Measurements from ENCODE around the gene GATAD2A.

Gene GATAD2A

GRCh38 chr19:19491321-19492025 lies 86.0 kb downstream of the GATAD2A start:
- no peak for DNase-seq

DNA sequence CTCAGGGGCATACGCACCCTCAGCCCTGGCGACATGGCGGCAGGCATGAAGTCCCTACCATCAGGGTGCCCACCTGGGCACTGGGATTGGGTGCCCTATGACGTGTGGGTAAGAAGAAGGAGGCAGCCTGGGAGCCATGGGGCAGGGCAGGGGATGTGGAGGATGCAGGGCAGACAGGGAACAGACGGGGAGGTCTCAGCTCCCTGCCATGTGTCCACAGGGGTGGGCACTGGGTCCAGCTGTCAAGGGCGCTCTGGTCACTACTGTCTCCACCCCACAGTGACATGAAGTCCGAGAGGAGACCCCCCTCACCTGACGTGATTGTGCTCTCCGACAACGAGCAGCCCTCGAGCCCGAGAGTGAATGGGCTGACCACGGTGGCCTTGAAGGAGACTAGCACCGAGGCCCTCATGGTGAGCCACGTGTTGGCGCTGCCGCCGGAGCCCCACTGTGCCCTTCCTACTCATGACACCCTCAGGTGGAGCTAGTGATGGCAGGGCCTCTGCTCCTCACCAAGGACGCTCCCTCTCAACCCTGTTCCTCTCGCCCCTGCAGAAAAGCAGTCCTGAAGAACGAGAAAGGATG lies 86.6 kb downstream of the GATAD2A start:
- no peak for DNase-seq

GRCh38 chr19:19493841-19494546 lies 88.5 kb downstream of the GATAD2A start:
- DNase-seq, result no peak

- DNase-seq, result no peak
Measured at GRCh38 chr19:19495614-19496603, 90.4 kb downstream of the GATAD2A start.

GRCh38 chr19:19498255-19498991 lies 92.9 kb downstream of the GATAD2A start:
- no peak for DNase-seq

DNA sequence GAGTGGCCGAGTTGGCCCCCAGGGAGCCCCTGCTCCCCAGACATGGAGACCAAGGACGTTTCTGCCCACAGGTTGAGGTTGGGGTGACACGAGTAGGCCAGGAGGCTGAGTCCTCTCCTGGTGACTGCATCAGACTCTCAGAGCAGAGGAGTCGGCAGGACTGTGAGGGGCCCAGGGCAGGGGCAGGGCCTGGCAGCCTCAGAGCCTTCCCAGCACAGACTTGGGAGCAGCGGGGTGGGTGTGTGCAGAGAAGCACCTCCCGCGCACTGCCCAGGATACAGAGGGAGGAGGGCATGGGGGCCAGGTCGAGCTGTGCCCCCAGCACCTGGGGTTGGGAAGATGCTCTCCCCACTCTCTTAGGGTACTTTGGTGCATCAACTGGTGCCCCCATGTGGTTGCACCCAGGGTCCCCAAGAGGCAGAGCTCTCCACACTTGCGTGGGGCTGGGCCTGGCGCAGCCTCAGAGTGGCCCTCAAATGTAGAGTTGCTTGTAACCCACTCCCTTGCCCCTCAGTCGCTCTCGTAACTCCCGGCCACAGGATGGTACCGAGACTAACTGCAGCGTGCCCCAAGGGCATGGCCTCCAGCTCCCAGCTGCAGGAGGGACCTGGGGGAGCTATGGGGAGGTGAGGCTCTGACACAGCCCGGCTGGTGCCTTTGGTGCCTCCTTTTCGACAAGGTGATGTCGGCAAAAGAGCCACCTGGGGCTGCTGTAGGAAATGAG lies 94.0 kb downstream of the GATAD2A start:
- no peak for DNase-seq

- DNase-seq, result no peak
Measured at GRCh38 chr19:19500975-19501644, 95.6 kb downstream of the GATAD2A start.

- DNase-seq, result no peak
Measured at GRCh38 chr19:19501798-19502197, 96.3 kb downstream of the GATAD2A start.

DNA sequence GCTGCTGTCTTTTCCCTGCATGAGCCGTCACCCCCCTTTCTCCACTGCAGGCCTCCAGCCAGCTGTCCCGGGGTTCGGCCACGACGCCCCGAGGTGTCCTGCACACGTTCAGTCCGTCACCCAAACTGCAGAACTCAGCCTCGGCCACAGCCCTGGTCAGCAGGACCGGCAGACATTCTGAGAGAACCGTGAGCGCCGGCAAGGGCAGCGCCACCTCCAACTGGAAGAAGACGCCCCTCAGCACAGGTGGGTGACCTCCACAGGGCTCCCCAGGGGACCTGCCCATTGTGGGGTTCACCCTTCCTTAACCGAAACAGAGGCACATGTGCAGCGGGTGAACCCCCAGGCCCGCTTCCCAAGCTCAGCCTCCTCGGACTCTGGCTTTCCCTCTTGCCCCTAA lies 96.8 kb downstream of the GATAD2A start:
- no peak for DNase-seq

GRCh38 chr19:19502808-19503602 lies 97.5 kb downstream of the GATAD2A start:
- no peak for DNase-seq

DNA sequence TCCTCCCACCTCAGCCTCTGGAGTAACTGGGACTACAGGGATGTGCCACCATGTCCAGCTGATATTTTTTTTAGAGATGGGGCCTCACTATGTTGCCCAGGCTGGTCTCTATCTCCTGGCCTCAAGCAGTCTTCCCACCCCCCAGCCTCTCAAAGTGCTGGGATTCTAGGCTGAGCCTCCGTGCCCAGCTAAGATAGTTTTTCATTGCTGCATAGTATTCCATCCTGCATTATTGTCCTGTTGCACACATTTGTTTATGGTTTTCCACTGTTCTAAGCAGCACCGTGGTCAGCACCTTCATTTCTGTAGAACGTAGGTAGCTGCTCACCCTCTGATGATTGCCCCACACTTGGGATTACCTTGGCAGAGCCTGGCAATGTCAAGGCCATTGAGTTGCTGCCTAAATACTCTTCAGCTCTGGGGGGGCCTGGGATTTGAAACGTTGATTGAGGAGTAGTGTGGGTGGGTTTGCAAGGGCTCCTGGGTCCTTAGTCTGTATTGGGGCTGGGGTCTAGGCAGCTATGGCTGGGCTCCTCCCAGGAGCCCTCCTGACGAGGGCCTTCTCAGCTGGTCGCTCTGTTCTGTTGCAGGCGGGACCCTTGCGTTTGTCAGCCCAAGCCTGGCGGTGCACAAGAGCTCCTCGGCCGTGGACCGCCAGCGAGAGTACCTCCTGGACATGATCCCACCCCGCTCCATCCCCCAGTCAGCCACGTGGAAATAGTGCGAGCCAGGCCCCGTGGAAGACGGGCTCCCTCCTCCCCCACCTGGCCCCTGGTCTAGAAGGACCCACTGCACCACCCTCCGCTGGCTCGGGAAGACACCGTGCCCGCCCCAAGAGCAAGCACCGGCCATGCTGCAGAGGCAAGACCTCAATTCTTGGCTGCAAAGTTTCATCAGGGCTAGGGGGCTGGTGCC lies 99.5 kb downstream of the GATAD2A start:
- no peak for DNase-seq

- no peak for DNase-seq
Measured at GRCh38 chr19:19505669-19506326, 100.3 kb downstream of the GATAD2A start.

DNA sequence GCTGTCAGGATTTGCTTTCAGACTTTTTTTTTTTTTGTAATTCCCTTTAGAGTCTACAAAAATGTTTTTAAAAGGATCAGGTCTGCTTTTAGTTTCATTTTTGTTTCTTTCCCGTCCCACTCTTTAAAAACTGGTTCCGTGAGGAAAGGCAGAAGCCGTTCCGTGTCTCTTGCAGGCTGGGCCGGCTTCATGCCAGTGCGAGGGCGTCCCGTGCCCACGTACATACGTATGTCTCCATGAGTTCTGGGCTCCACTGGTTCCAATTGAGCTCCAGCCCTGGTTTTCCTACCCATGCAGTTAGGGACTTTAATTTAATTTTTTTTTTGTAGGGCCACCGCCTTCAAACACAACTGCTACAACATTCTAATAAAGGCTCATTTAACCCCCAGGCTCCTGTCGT lies 101.1 kb downstream of the GATAD2A start:
- no peak for DNase-seq

GRCh38 chr19:19507354-19507753 lies 101.9 kb downstream of the GATAD2A start:
- DNase-seq, result no peak

DNA sequence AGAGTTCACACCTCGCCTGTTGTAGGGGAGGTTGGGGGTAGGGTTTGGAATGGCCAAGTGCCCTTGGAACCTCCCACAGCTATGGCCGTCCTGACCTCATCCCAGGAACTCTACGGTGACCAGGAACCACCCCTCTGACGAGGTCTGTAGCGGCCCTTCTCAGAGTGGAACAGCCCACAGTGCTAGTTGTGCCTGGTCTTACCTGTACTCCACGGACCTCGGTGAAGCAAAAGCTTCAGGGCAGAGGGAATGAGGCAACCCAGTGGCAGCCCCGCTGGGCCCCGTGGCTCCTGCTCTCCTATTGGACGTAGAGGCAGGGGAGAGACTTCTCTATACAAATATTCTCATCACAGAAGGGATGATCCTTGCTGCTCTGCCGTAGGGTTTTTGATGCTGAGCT lies 102.7 kb downstream of the GATAD2A start:
- no peak for DNase-seq

DNA sequence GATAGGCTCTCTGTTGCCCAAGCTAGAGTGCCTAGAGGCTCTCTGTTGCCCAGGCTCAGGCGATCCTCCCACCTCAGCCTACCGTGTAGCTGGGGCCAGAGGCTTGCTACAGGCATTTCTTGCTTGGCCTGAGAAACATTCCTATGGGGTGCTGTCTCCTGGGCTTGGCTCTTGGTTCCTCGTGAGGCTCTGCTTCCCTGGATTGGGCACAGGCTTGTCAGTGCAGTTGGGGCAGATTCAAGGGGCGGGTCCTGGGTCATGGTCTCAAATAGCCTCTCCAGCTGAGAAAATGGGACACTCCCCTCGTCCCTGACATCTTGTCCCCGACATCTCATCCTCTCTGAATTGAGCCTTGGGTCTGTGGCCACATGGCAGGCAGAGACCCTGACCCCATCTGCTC lies 105.0 kb downstream of the GATAD2A start:
- DNase-seq, result no peak

DNA sequence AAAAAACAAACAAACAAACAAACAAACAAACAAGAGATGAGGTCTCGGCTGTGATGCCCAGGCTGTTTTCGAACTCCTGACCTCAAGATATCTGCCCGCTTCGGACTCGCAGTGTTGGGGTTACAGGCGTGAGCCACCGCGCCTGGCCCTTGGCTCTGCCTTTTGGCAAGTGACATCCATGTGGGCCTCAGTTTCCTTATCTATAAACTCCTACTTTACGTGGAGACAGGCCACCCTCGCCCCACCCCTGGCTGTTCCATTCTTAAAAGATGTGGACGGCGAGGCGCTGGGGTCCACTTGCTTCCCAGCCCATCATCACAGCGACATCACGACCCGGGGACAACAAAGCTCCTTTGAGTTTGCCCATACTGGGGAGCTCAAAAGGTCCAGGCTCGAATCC lies 108.2 kb downstream of the GATAD2A start:
- DNase-seq, result no peak

- DNase-seq, result no peak
Measured at GRCh38 chr19:19514215-19514657, 108.8 kb downstream of the GATAD2A start.
